Left lung (tissue), 10 donors: ENCODE data around the gene PUDP. TPM values are rescaled to one million over a fixed set of nuclear protein-coding genes. Genes with fewer than 3 reads are reported as not detected.
"Not testable (repeated sequence)": the region's sequence is repeated elsewhere in the genome, so short reads cannot be mapped to it uniquely, and the experiment has no call there.

ENCODE experiments used
- ATAC-seq: fragments of 200-7000 bp; cut with Tn5 transposase; one replicate; pipeline ENCODE4 v1.9.1; 2020; ENCODE audit warnings: moderate library complexity
- DNase-seq, 4 donors: peaks; one replicate each; pipeline ENCODE4 v3.0.0-alpha.2; 2013 to 2020
- H3K27ac ChIP-seq, 2 donors: fragments of 200-600 bp; sonication (generic) in 1 of 2; one replicate each; pipeline versions ENCODE4 v1.5.0 to v1.8.0; 2020 to 2021
- H3K27me3 ChIP-seq, 2 donors: fragments of 200-600 bp; sonication (generic) in 1 of 2; one replicate each; pipeline versions ENCODE4 v1.5.0 to v1.8.0; 2020 to 2021
- H3K36me3 ChIP-seq, 2 donors: fragments of 200-600 bp; sonication (generic) in 1 of 2; one replicate each; pipeline versions ENCODE4 v1.5.0 to v1.8.0; 2020 to 2021
- H3K4me1 ChIP-seq, 2 donors: fragments of 200-600 bp; one replicate each; pipeline ENCODE4 v1.8.0; 2021
- H3K4me3 ChIP-seq, 2 donors: fragments of 200-600 bp; sonication (generic) in 1 of 2; one replicate each; pipeline versions ENCODE4 v1.5.0 to v1.8.0; 2020 to 2021; ENCODE audit warnings: mild to moderate bottlenecking in 1 of 2
- H3K9me3 ChIP-seq, 2 donors: fragments of 200-600 bp; sonication (generic) in 1 of 2; one replicate each; pipeline versions ENCODE4 v1.5.0 to v1.8.0; 2020 to 2021
- intact Hi-C, 2 donors: fragments of 100-400 bp; cut with DNase I; formaldehyde crosslinking; loops; one replicate each; pipeline versions ENCODE4 v1.11.2 to v1.14.2; 2022
- polyA plus RNA-seq, 6 donors: library from polyadenylated mRNA; unstranded; fragments of 120-200 nt; gene quantifications; one replicate each; pipeline ENCODE4 v1.2.1, GENCODE V29; 2013; ENCODE audit not compliant: insufficient read length in 6 of 6
- total RNA-seq, 2 donors: library from RNA; stranded (reverse); fragmentation: NEBNext Ultra II Directional; extraction: Animal tissue kit (Norgen Biotek cat#: 25700); gene quantifications; one replicate each; pipeline ENCODE4 v1.2.1, GENCODE V29; 2021
- TF ChIP-seq, protein P1 (sequence below), 2 donors: fragments of 200-600 bp; sonication (generic) in 1 of 2; IDR thresholded peaks; one replicate each; pipeline versions ENCODE4 v1.5.0 to v1.8.0; 2021; ENCODE audit warnings: antibody characterized with exemption in 2 of 2
- donor health status: DM: no; HTN: yes; CAD: no.
- donor health status: DM: no; HTN: no; CAD: no.

PUDP gene
- total and polyA plus RNA-seq, 8 donors = 9.8 to 26.1 (median 14.1) TPM

- DNase-seq (peak in 1 of 4 donors; percentile 0), ATAC-seq (no peak)
- TF ChIP-seq, protein P1, sequence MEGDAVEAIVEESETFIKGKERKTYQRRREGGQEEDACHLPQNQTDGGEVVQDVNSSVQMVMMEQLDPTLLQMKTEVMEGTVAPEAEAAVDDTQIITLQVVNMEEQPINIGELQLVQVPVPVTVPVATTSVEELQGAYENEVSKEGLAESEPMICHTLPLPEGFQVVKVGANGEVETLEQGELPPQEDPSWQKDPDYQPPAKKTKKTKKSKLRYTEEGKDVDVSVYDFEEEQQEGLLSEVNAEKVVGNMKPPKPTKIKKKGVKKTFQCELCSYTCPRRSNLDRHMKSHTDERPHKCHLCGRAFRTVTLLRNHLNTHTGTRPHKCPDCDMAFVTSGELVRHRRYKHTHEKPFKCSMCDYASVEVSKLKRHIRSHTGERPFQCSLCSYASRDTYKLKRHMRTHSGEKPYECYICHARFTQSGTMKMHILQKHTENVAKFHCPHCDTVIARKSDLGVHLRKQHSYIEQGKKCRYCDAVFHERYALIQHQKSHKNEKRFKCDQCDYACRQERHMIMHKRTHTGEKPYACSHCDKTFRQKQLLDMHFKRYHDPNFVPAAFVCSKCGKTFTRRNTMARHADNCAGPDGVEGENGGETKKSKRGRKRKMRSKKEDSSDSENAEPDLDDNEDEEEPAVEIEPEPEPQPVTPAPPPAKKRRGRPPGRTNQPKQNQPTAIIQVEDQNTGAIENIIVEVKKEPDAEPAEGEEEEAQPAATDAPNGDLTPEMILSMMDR (IDR thresholded peaks at IDR 0.05) = no peak
- H3K27me3 ChIP-seq = no peaks in the 10 kb centered on the region
- no peak overlapping the region for H3K27ac ChIP-seq
- no peaks in the 10 kb centered on the region for H3K4me1 ChIP-seq
- H3K4me3 ChIP-seq = no peak overlapping the region
- no peaks in the 10 kb centered on the region for H3K9me3 ChIP-seq
- intact Hi-C loops = no loop called here
- no peaks in the 10 kb centered on the region for H3K36me3 ChIP-seq
These were observed 120.9 kb downstream of the PUDP start for GRCh38 chrX:7027071-7027470.

- H3K4me3 ChIP-seq, H3K9me3 ChIP-seq, H3K4me1 ChIP-seq, ATAC-seq, H3K36me3 ChIP-seq, DNase-seq, intact Hi-C loops, H3K27me3 ChIP-seq, H3K27ac ChIP-seq: not testable (repeated sequence)
These were observed 121.6 kb downstream of the PUDP start for GRCh38 chrX:7026365-7026764.

DNA sequence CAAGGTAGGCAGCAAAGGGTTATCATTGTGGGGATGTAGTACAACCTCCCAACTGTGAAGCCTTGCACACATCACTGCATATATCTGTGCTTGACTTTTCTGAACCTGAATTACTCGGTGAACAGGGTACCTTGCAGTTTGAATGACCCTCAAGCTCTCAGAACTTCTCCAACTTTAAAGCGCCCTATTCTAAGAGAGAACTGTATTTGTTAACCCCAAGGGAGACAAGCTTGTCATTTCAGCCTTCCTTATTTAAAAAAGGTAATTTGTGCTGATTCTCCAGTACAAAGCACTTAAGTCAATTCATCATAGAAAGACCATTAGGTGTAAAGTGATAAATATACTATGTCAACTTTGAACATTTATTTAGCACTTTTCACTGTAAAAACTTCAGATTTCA lies 122.5 kb downstream of the PUDP start:
- ATAC-seq (no peak), DNase-seq (no peak)
- Histone ChIP-seq H3K27ac (no peak overlapping the region), H3K36me3 (no peaks in the 10 kb centered on the region), H3K4me1 (no peaks in the 10 kb centered on the region), H3K27me3 (no peaks in the 10 kb centered on the region), H3K4me3 (no peak overlapping the region), H3K9me3 (no peaks in the 10 kb centered on the region)
- intact Hi-C loops = no loop called here
- TF ChIP-seq, protein P1 (IDR thresholded peaks at IDR 0.05) = no peak

- no peak for ATAC-seq
These were observed 123.1 kb downstream of the PUDP start for GRCh38 chrX:7024850-7025249.

DNA sequence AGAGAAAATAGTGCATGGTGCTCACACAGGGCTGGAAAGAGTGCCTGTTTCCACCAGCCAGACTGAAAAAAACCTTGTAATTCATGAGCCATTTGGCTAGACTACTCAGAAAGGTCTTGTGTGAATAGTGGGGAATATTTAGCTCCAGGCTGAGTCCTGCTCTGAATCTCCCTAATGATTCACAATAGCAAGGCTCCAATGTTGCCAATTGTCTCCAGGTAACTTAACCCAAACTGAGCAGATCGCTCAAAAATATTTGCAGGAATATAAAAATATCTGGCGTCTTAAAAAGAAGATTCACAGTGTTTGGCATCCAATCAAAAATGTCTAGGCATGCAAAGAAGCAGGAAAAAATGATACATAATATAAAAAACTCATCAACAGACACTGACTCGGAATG lies 125.0 kb downstream of the PUDP start:
- DNase-seq, H3K27me3 ChIP-seq, H3K4me1 ChIP-seq, H3K4me3 ChIP-seq, H3K27ac ChIP-seq, H3K9me3 ChIP-seq, intact Hi-C loops, ATAC-seq, H3K36me3 ChIP-seq: not testable (repeated sequence)

More at GRCh38 chrX:7024850-7025249, 123.1 kb downstream of the PUDP start:
- TF ChIP-seq, protein P1 (IDR thresholded peaks at IDR 0.05) = no peak
- intact Hi-C loops = no loop called here
- no peaks in the 10 kb centered on the region for H3K4me1 ChIP-seq
- no peaks in the 10 kb centered on the region for H3K9me3 ChIP-seq
- no peaks in the 10 kb centered on the region for H3K36me3 ChIP-seq
- H3K27me3 ChIP-seq = no peaks in the 10 kb centered on the region
- H3K4me3 ChIP-seq = no peak overlapping the region
- no peak overlapping the region for H3K27ac ChIP-seq
- DNase-seq = no peak

DNA sequence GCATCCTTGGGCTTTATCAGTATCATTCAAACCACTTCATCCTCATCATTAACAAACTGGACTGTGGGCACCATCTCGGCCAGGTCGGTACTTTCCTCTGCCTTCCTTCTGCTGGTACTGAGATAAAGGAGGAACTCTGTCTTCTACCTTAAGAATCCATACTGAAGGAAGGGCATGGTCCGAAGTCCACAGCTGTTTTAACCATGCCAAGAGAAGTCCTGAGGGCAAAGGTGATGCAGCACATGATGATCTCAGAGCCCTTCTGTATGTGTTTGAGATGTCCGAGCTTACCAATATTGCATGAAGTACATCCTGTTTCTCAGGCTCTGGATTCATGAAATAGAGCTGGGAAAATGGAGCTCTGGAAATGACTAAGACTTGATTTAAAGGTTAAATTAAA lies 126.0 kb downstream of the PUDP start:
- Histone ChIP-seq H3K36me3 (no peaks in the 10 kb centered on the region), H3K27me3 (no peaks in the 10 kb centered on the region), H3K9me3 (no peaks in the 10 kb centered on the region), H3K4me1 (no peaks in the 10 kb centered on the region), H3K4me3 (no peak overlapping the region), H3K27ac (no peak overlapping the region)
- ATAC-seq = no peak
- no peak for DNase-seq
- TF ChIP-seq, protein P1 (IDR thresholded peaks at IDR 0.05) = no peak
- intact Hi-C loops = no loop called here
